HG03378 (cell line): ENCODE results near the gene EMILIN1.
"Not testable (repeated sequence)": the region's sequence is repeated elsewhere in the genome, so short reads cannot be mapped to it uniquely, and the experiment has no call there.

Experiments
- ATAC-seq: cut with Tn5 transposase; IDR thresholded peaks from one replicate; pipeline ENCODE4 v1.9.1; 2021; ENCODE audit warnings: mild to moderate bottlenecking, moderate library complexity; ENCODE audit not compliant: unreplicated experiment

The EMILIN1 gene

GRCh38 chr2:27092696-27093429 lies 14.4 kb downstream of the EMILIN1 start:
- no peak for ATAC-seq

- no peak for ATAC-seq
Observed at GRCh38 chr2:27093430-27094352, 15.3 kb downstream of the EMILIN1 start.

- no peak for ATAC-seq
Observed at GRCh38 chr2:27094353-27094984, 16.1 kb downstream of the EMILIN1 start.

GRCh38 chr2:27095427-27095744 lies 17.0 kb downstream of the EMILIN1 start:
- ATAC-seq: no peak

GRCh38 chr2:27095745-27096651 lies 17.6 kb downstream of the EMILIN1 start:
- ATAC-seq: no peak

GRCh38 chr2:27096748-27097297 lies 18.4 kb downstream of the EMILIN1 start:
- ATAC-seq: no peak

GRCh38 chr2:27097341-27097740 lies 18.9 kb downstream of the EMILIN1 start:
- no peak for ATAC-seq

- ATAC-seq: no peak
Observed at GRCh38 chr2:27099334-27099955, 21.0 kb downstream of the EMILIN1 start.

GRCh38 chr2:27100036-27100435 lies 21.6 kb downstream of the EMILIN1 start:
- ATAC-seq: no peak

- no peak for ATAC-seq
Observed at GRCh38 chr2:27102329-27102728, 23.9 kb downstream of the EMILIN1 start.

- ATAC-seq: no peak
Observed at GRCh38 chr2:27105981-27106380, 27.6 kb downstream of the EMILIN1 start.

- no peak for ATAC-seq
Observed at GRCh38 chr2:27108221-27108620, 29.8 kb downstream of the EMILIN1 start.

- no peak for ATAC-seq
Observed at GRCh38 chr2:27109083-27109482, 30.7 kb downstream of the EMILIN1 start.

- ATAC-seq: not testable (repeated sequence)
Observed at GRCh38 chr2:27110603-27111352, 32.4 kb downstream of the EMILIN1 start.

- ATAC-seq: not testable (repeated sequence)
Observed at GRCh38 chr2:27111392-27112078, 33.1 kb downstream of the EMILIN1 start.

- ATAC-seq: no peak
Observed at GRCh38 chr2:27115519-27115918, 37.1 kb downstream of the EMILIN1 start.

- ATAC-seq: no peak
Observed at GRCh38 chr2:27117995-27118524, 39.6 kb downstream of the EMILIN1 start.
